Spleen (tissue), 11 donors: Measurements from ENCODE around the gene PSMD10. TPM values are rescaled to one million over a fixed set of nuclear protein-coding genes. Genes with fewer than 3 reads are reported as not detected.

Experiments
- DNase-seq: peaks from one replicate; pipeline ENCODE4 v3.0.0-alpha.2; 2020
- H3K27ac ChIP-seq, 8 donors: fragments of 200-600 bp; sonication (generic) in 7 of 8; 1 replicate in 4 of 8; 2 replicates in 4 of 8; pipeline versions ENCODE4 v1.5.0 to v1.8.0; 2016 to 2021; ENCODE audit warnings: inconsistent platforms in 4 of 8, mild to moderate bottlenecking in 4 of 8, moderate library complexity in 1 of 8
- H3K27me3 ChIP-seq, 7 donors: fragments of 200-600 bp; sonication (generic) in 6 of 7; replicated peaks in 1 of 7; 1 replicate in 4 of 7; 2 replicates in 3 of 7; pipeline versions ENCODE4 v1.5.0 to v1.8.0; 2016 to 2021; ENCODE audit warnings: inconsistent platforms in 3 of 7, mild to moderate bottlenecking in 1 of 7
- H3K36me3 ChIP-seq, 6 donors: fragments of 200-600 bp; sonication (generic) in 5 of 6; 1 replicate in 4 of 6; 2 replicates in 2 of 6; pipeline versions ENCODE4 v1.5.0 to v1.8.0; 2016 to 2021; ENCODE audit warnings: inconsistent platforms in 2 of 6
- H3K4me1 ChIP-seq, 6 donors: fragments of 200-600 bp; sonication (generic) in 5 of 6; 1 replicate in 3 of 6; 2 replicates in 3 of 6; pipeline versions ENCODE4 v1.5.0 to v1.8.0; 2016 to 2021; ENCODE audit warnings: inconsistent platforms in 3 of 6
- H3K4me3 ChIP-seq, 8 donors: fragments of 200-600 bp; sonication (generic) in 7 of 8; 1 replicate in 4 of 8; 2 replicates in 4 of 8; pipeline versions ENCODE4 v1.5.0 to v1.8.0; 2016 to 2021; ENCODE audit warnings: inconsistent platforms in 4 of 8, mild to moderate bottlenecking in 4 of 8, moderate library complexity in 2 of 8
- H3K9me3 ChIP-seq, 8 donors: fragments of 200-600 bp; sonication (generic) in 7 of 8; 1 replicate in 4 of 8; 2 replicates in 4 of 8; pipeline versions ENCODE4 v1.5.0 to v1.8.0; 2016 to 2021; ENCODE audit warnings: inconsistent platforms in 4 of 8
- CTCF ChIP-seq, 11 experiments: fragments of 200-600 bp in 7 of 11; fragments of 450-650 bp in 4 of 11; sonication (generic) in 4 of 11; IDR thresholded peaks in 8 of 11; conservative IDR thresholded peaks in 3 of 11; 1 replicate in 7 of 11; 2 replicates in 4 of 11; pipeline versions ENCODE4 v1.4.0 to v1.8.0; 2016 to 2021; ENCODE audit warnings: antibody characterized with exemption in 11 of 11, inconsistent platforms in 4 of 11, mild to moderate bottlenecking in 1 of 11
- POLR2A ChIP-seq, 3 donors: fragments of 450-650 bp; IDR thresholded peaks; one replicate each; pipeline ENCODE4 v1.5.1; 2017; ENCODE audit warnings: antibody characterized with exemption in 3 of 3, mild to moderate bottlenecking in 1 of 3
- POLR2AphosphoS5 ChIP-seq, 3 donors: sonication (generic); formaldehyde crosslinking; IDR thresholded peaks; one replicate each; pipeline ENCODE4 v1.5.1; 2017; ENCODE audit warnings: antibody characterized with exemption in 3 of 3
- WGBS, 5 donors: extraction: QIAGEN DNeasy Blood & Tissue Kit in 3 of 5; methylation state at CpG; one replicate each; pipeline versions ENCODE4 v1.1.5 to v1.1.7; 2013 to 2018; 5-methylcytosine and 5-hydroxymethylcytosine counted together
- intact Hi-C: fragments of 100-400 bp; cut with DNase I; formaldehyde crosslinking; loops from one replicate; pipeline ENCODE4 v1.15.0; 2023; ENCODE audit warnings: low total_unique reads
- polyA plus RNA-seq, 3 donors: library from polyadenylated mRNA; stranded (reverse); fragments of 200-250 nt; gene quantifications; one replicate each; pipeline ENCODE4 v1.2.1, GENCODE V29; 2013
- total RNA-seq, 7 donors: library from RNA; depleted of rRNA in 3 of 7; stranded (reverse); fragments of >200 nt in 3 of 7; fragmentation: NEBNext Ultra II Directional in 4 of 7; extraction: Animal tissue kit (Norgen Biotek cat#: 25700) in 4 of 7; gene quantifications; one replicate each; pipeline versions ENCODE4 v1.1.0 to v1.2.1, GENCODE V29; 2016 to 2021
- donor health status: healthy with polysubstance abuse.
- donor health status: DM: no; HTN: no; CAD: no; lungs with moderate emphysema.
- donor health status: DM: no; HTN: no; CAD: no.
- donor health status: Bipolar disorder and iron deficiency.
- donor health status: healthy.
- donor health status: DM: no; HTN: no; CAD: no.
- donor health status: DM: yes; HTN: yes; CAD: no.

The PSMD10 gene
- total and polyA plus RNA-seq, 10 donors: 26.7 to 41.2 (median 30.6) TPM

- H3K36me3 ChIP-seq: peaks cover 0 to 42% (median 4%) of the 10 kb centered on the region in 6 donors
- H3K4me1 ChIP-seq: no peaks in the 10 kb centered on the region
- no peak for TF ChIP-seq POLR2A (IDR thresholded peaks at IDR 0.05)
- no peak for TF ChIP-seq POLR2AphosphoS5 (IDR thresholded peaks at IDR 0.05)
- TF ChIP-seq CTCF (IDR thresholded peaks at IDR 0.05 in 8 of 11, conservative IDR thresholded peaks at IDR 0.05 in 3 of 11): no peak
- 48 to 77% (median 62%) methylated on average over 2 of the region's 2 CpGs for WGBS, 5 donors
- no peak for DNase-seq
- no peak overlapping the region for H3K27ac ChIP-seq
- intact Hi-C loops: no loop called here
- no peak overlapping the region for H3K4me3 ChIP-seq
- no peaks in the 10 kb centered on the region for H3K27me3 ChIP-seq
- H3K9me3 ChIP-seq: no peaks in the 10 kb centered on the region
These were observed 35.3 kb upstream of the PSMD10 start for GRCh38 chrX:108126661-108127060.

- Histone ChIP-seq H3K27ac (no peak overlapping the region), H3K4me1 (no peaks in the 10 kb centered on the region), H3K36me3 (peaks cover 0 to 23% (median 4%) of the 10 kb centered on the region in 6 donors), H3K27me3 (no peaks in the 10 kb centered on the region), H3K9me3 (no peaks in the 10 kb centered on the region), H3K4me3 (no peak overlapping the region)
- no peak for DNase-seq
- intact Hi-C loops: no loop called here
- 74 to 100% (median 92%) methylated on average over 3 of the region's 3 CpGs for WGBS, 5 donors
- no peak for TF ChIP-seq POLR2A (IDR thresholded peaks at IDR 0.05)
- no peak for TF ChIP-seq CTCF (IDR thresholded peaks at IDR 0.05 in 8 of 11, conservative IDR thresholded peaks at IDR 0.05 in 3 of 11)
- no peak for TF ChIP-seq POLR2AphosphoS5 (IDR thresholded peaks at IDR 0.05)
These were observed 32.4 kb upstream of the PSMD10 start for GRCh38 chrX:108123591-108124366.

GRCh38 chrX:108122748-108123147 is 31.4 kb upstream of the PSMD10 start:
- intact Hi-C loops: no loop called here
- no peaks in the 10 kb centered on the region for H3K4me1 ChIP-seq
- no peaks in the 10 kb centered on the region for H3K27me3 ChIP-seq
- no peak overlapping the region for H3K4me3 ChIP-seq
- H3K9me3 ChIP-seq: no peaks in the 10 kb centered on the region
- WGBS, 5 donors: 80 to 94% (median 87%) methylated on average over 2 of the region's 2 CpGs
- no peak for DNase-seq
- peaks cover 0 to 18% (median 3%) of the 10 kb centered on the region in 6 donors for H3K36me3 ChIP-seq
- TF ChIP-seq POLR2AphosphoS5 (IDR thresholded peaks at IDR 0.05): no peak
- no peak for TF ChIP-seq POLR2A (IDR thresholded peaks at IDR 0.05)
- no peak for TF ChIP-seq CTCF (IDR thresholded peaks at IDR 0.05 in 8 of 11, conservative IDR thresholded peaks at IDR 0.05 in 3 of 11)
- no peak overlapping the region for H3K27ac ChIP-seq

- Histone ChIP-seq H3K27ac (no peak overlapping the region), H3K9me3 (no peaks in the 10 kb centered on the region), H3K27me3 (no peaks in the 10 kb centered on the region), H3K4me1 (no peaks in the 10 kb centered on the region), H3K36me3 (peaks cover 0 to 4% (median 0%) of the 10 kb centered on the region in 6 donors), H3K4me3 (no peak overlapping the region)
- intact Hi-C loops: no loop called here
- WGBS, 5 donors: 52 to 80% (median 77%) methylated on average over 3 of the region's 3 CpGs
- no peak for DNase-seq
- TF ChIP-seq POLR2AphosphoS5 (IDR thresholded peaks at IDR 0.05) (no peak), POLR2A (IDR thresholded peaks at IDR 0.05) (no peak), CTCF (IDR thresholded peaks at IDR 0.05 in 8 of 11, conservative IDR thresholded peaks at IDR 0.05 in 3 of 11) (no peak)
These were observed 29.9 kb upstream of the PSMD10 start for GRCh38 chrX:108121291-108121690.
